HUES48 (cell line): ENCODE data around the gene ST6GALNAC2.
"Not testable (repeated sequence)": the region's sequence is repeated elsewhere in the genome, so short reads cannot be mapped to it uniquely, and the experiment has no call there.

Experiments used
- H3K27ac ChIP-seq: one replicate; pipeline ENCODE4 v1.7.0; 2013; ENCODE audit warnings: low read depth, low read length, inconsistent platforms
- H3K27me3 ChIP-seq: 2 replicates; pipeline ENCODE4 v1.6.1; 2013; ENCODE audit warnings: mild to moderate bottlenecking, low read length; ENCODE audit not compliant: control insufficient read depth, insufficient read depth
- H3K36me3 ChIP-seq: 2 replicates; pipeline ENCODE4 v1.6.1; 2013; ENCODE audit warnings: low read length; ENCODE audit not compliant: control insufficient read depth, insufficient read depth
- H3K4me1 ChIP-seq: 2 replicates; pipeline ENCODE4 v1.6.1; 2013; ENCODE audit warnings: mild to moderate bottlenecking, low read length; ENCODE audit not compliant: control insufficient read depth, insufficient read depth
- H3K4me3 ChIP-seq: 2 replicates; pipeline ENCODE4 v1.5.1; 2013; ENCODE audit warnings: mild to moderate bottlenecking, low read depth, low read length
- H3K9ac ChIP-seq: 2 replicates; pipeline ENCODE4 v1.6.1; 2013; ENCODE audit warnings: mild to moderate bottlenecking, low read depth, low read length, moderate library complexity
- H3K9me3 ChIP-seq: 2 replicates; pipeline ENCODE4 v1.6.1; 2013; ENCODE audit warnings: low read length; ENCODE audit not compliant: control insufficient read depth, insufficient read depth

The ST6GALNAC2 gene

GRCh38 chr17:76560877-76561221 lies 24.8 kb downstream of the ST6GALNAC2 start:
- H3K27me3 ChIP-seq = no peaks in the 10 kb centered on the region
- H3K4me3 ChIP-seq = no peak overlapping the region
- H3K9ac ChIP-seq = no peak overlapping the region
- peaks cover 71% of the 10 kb centered on the region for H3K36me3 ChIP-seq
- H3K4me1 ChIP-seq = peaks cover 14% of the 10 kb centered on the region
- H3K27ac ChIP-seq = peak overlapping the region; percentile 25
- no peaks in the 10 kb centered on the region for H3K9me3 ChIP-seq

GRCh38 chr17:76560036-76560876 lies 25.4 kb downstream of the ST6GALNAC2 start:
- Histone ChIP-seq H3K4me3 (peak overlapping the region; percentile 47; the same call in 1 of the 2 replicates), H3K36me3 (peaks cover 65% of the 10 kb centered on the region), H3K27ac (no peak overlapping the region), H3K27me3 (no peaks in the 10 kb centered on the region), H3K9ac (no peak overlapping the region), H3K9me3 (no peaks in the 10 kb centered on the region), H3K4me1 (peaks cover 14% of the 10 kb centered on the region)

- Histone ChIP-seq H3K9ac (peak overlapping the region; percentile 97; the same call in 1 of the 2 replicates), H3K4me1 (peaks cover 14% of the 10 kb centered on the region)
These were observed 26.2 kb downstream of the ST6GALNAC2 start for GRCh38 chr17:76559460-76559859.

GRCh38 chr17:76558198-76559095 lies 27.2 kb downstream of the ST6GALNAC2 start:
- Histone ChIP-seq H3K9me3 (no peaks in the 10 kb centered on the region), H3K4me1 (peaks cover 14% of the 10 kb centered on the region), H3K36me3 (peaks cover 48% of the 10 kb centered on the region)

More at GRCh38 chr17:76559460-76559859, 26.2 kb downstream of the ST6GALNAC2 start:
- Histone ChIP-seq H3K36me3 (peaks cover 58% of the 10 kb centered on the region), H3K4me3 (peak overlapping the region; percentile 91)
- H3K9me3 ChIP-seq, H3K27me3 ChIP-seq, H3K27ac ChIP-seq: not testable (repeated sequence)

GRCh38 chr17:76557368-76558197 lies 28.1 kb downstream of the ST6GALNAC2 start:
- Histone ChIP-seq H3K36me3 (peaks cover 39% of the 10 kb centered on the region), H3K9me3 (no peaks in the 10 kb centered on the region), H3K27me3 (no peaks in the 10 kb centered on the region), H3K9ac (peak overlapping the region; percentile 97), H3K4me1 (peaks cover 14% of the 10 kb centered on the region), H3K27ac (peak overlapping the region; percentile 68), H3K4me3 (peak overlapping the region; percentile 91)

More at GRCh38 chr17:76558198-76559095, 27.2 kb downstream of the ST6GALNAC2 start:
- Histone ChIP-seq H3K9ac (peak overlapping the region; percentile 97), H3K4me3 (peak overlapping the region; percentile 91), H3K27me3 (no peaks in the 10 kb centered on the region), H3K27ac (peak overlapping the region; percentile 68)

DNA sequence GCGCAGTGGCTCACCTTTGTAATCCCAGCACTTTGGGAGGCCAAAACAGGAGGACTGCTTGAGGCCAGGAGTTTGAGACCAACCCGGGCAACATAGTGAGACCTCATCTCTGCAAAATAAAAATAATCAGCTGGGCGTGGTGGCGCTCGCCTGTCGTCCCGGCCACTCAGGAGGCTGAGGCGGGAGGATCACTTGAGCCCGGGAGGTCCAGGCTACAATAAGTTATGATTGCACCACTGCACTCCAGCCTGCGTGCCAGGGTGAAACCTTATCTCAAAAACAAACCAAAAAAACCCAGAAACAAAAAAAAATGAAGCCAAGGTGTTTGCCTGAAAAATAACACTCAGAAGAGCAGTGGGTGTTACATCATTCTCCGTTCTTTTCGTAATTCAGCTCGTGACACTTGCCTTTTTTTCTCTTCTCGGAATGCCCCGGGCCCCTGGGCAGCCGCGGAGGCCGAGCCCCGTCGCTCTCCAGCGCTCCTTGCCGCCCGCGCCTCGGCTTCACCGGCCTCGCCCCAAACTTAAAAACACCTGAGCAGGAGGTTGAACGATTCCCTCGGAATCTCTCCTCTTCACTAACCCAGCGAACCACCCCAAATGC lies 28.8 kb downstream of the ST6GALNAC2 start:
- Histone ChIP-seq H3K36me3 (peaks cover 35% of the 10 kb centered on the region), H3K27me3 (no peaks in the 10 kb centered on the region), H3K4me1 (peaks cover 14% of the 10 kb centered on the region), H3K9me3 (no peaks in the 10 kb centered on the region), H3K4me3 (peak overlapping the region; percentile 91), H3K9ac (peak overlapping the region; percentile 41), H3K27ac (peak overlapping the region; percentile 51)

GRCh38 chr17:76554131-76554530 lies 31.5 kb downstream of the ST6GALNAC2 start:
- Histone ChIP-seq H3K36me3 (peaks cover 8% of the 10 kb centered on the region; the same call in 1 of the 2 replicates), H3K27ac (no peak overlapping the region), H3K9me3 (no peaks in the 10 kb centered on the region), H3K9ac (no peak overlapping the region), H3K4me1 (peaks cover 13% of the 10 kb centered on the region; the same call in 1 of the 2 replicates), H3K27me3 (no peaks in the 10 kb centered on the region), H3K4me3 (no peak overlapping the region)

DNA sequence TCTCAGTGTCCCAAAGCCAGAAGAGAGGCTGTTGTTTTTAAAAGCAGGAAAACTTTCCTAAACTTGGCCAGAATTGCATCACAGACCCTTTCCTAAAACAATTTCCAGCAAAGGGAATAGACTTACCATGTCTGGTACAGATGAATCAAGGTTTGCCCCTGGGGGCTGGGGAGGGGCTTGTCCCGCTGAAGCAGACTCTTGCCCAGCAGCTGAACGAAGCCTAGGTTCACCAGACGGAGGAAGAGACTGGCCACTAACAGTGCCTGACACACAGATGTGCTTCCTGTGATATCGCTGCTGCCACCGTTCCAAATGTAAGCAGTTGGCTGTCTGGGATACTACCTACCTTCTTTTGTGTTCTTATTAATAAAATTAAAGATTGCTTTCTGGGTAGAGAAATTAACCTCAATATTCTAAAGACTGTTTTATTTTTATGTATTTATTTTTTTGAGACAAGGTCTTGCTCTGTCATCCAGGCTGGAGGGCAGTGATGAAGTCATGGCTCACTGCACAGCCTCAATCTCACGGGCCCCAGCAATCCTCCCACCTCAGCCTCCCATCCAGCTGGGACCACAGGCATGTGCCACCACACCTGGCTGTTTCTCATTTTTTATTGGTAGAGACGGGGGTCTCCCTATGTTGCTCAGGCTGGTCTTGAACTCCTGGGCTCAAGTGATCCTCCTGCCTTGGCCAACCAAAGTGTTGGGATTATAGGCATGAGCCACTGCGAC lies 32.3 kb downstream of the ST6GALNAC2 start:
- Histone ChIP-seq H3K4me1 (peaks cover 9% of the 10 kb centered on the region; the same call in 1 of the 2 replicates), H3K27me3 (no peaks in the 10 kb centered on the region), H3K9ac (no peak overlapping the region), H3K4me3 (no peak overlapping the region), H3K9me3 (no peaks in the 10 kb centered on the region), H3K36me3 (no peaks in the 10 kb centered on the region), H3K27ac (no peak overlapping the region)

GRCh38 chr17:76551685-76552084 lies 34.0 kb downstream of the ST6GALNAC2 start:
- Histone ChIP-seq H3K9me3 (no peaks in the 10 kb centered on the region), H3K27me3 (no peaks in the 10 kb centered on the region), H3K4me3 (no peak overlapping the region), H3K36me3 (no peaks in the 10 kb centered on the region), H3K4me1 (peaks cover 14% of the 10 kb centered on the region), H3K27ac (no peak overlapping the region), H3K9ac (no peak overlapping the region)
